GM10847 (cell line): ENCODE data around the gene NEGR1.

Experiments used
- POLR2A ChIP-seq: IDR thresholded peaks from 2 replicates; pipeline ENCODE4 v1.6.1; 2011; ENCODE audit not compliant: insufficient read length; ENCODE audit errors: extremely low read depth

Gene NEGR1

DNA sequence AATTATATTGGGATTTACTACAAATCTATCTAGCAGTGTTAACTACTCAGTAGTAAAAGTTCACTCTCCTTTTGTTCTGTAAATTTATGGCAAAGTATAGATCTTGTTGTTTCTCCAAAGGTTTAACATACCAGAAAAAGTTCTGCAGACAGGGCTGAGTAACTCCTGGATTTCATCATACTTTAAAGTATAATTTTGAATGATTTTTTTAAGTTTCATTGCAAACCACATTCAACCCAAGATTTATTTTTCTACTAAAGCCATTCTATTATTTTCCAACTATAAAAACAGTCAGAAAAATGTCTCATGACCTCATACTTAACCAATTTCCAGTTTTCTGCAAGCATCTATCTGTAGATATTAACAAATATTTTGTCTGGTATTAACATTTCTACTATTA lies 615.7 kb downstream of the NEGR1 start:
- TF ChIP-seq POLR2A: no peak

DNA sequence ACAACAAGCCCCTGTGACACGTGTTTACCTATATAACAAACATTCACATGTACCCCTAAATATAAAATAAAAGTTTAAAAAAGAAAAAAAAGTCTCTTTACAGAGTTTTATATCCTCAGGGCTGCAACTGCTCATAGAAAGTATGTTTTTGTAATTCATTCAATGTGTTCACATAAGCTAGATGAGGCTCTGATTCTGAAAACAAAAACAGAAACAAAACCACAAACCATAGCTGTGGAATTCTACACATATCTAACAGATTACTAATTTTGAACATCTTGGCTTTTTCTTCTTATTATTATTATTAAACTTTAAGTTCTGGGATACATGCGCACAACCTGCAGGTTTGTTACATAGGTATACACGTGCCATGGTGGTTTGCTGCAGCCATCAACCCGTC lies 621.9 kb downstream of the NEGR1 start:
- TF ChIP-seq POLR2A: no peak

DNA sequence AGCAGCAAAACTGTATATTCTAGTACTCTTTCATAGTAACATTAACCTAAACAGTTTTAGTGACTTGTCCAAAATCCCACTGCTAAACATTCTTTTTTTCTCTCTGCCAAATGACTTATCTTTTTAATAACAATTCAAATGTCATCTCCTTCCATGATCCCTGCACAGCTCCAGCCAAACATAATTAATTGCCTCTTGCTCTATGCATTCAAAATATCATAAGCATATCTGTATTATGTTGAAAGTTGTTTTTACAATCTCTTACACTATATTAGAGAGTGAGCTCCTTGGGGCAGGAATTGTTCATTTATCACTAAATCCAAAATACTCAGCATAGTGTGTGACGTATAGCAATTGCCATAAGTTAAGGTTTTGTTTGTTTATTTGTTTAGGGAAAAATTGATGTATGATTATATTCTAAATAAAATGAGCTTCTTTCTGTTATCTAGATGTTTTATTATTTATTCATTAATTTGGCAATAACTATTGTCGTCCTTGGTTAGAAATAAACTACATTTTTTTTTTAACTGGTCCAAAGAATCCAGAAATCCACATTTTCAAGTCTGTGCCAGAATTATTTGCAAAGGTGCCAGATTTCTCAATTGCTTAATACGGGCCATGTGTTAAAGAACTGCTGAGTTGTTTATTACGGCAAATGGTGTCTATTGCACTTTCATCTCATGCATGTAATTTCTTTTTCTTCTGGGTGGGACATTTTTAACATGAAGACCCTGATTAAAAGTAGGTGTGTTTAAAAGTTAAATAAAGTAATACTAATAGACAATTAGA lies 624.3 kb downstream of the NEGR1 start:
- TF ChIP-seq POLR2A: no peak

DNA sequence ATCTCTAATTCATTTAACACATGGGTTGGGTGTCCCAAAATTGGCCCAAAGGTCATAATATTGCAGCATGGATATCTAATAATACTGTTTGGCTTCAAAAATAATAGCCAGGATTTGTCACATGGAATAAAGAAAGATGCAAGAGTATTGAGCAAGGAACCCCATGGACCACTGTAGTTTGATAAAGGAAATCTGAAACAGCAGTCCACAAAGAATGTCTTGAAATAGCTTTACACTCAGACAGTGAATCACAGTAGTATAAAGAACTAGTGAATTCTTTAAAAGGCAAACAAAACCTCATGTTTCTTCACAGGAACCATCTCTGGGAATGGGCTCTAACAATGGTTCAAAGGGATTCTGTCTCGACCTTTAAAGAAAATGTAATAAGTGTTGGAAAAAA lies 625.4 kb downstream of the NEGR1 start:
- no peak for TF ChIP-seq POLR2A

DNA sequence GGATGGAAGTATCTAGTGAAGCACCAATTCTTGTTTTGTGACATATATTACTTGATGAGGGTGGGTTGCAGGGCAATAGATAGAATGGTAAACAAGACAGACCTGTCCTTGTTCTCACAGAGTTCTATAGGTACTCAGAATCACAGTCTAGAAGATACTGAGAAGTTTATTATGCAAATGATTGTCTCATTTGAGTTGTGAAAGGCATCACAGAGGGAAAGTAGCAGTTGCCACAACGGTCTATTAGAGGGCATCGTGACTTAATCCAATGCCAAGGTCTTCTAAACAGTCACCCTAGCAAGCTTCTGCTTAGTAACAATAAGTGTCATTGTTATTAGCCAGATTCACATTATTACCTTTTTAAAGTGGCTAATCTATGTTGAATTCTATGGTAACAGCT lies 626.7 kb downstream of the NEGR1 start:
- TF ChIP-seq POLR2A: no peak

DNA sequence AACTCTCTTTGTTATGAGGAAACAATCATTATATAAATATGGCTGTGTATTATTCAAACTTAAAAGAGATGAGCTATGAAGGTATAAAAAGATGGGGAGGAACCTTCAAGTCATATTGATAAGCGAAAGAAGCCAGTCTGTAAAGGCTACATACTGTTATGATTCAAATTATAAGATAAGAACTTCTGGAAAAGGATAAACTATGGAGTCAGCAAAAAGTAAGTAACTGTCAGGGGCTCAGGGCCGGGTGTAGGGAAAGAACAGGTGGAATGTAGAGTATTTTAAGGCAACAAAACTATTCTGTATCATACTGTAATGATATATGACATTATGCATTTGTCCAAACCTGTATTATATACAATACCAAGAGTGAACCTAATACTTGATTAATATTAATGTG lies 628.4 kb downstream of the NEGR1 start:
- no peak for TF ChIP-seq POLR2A

DNA sequence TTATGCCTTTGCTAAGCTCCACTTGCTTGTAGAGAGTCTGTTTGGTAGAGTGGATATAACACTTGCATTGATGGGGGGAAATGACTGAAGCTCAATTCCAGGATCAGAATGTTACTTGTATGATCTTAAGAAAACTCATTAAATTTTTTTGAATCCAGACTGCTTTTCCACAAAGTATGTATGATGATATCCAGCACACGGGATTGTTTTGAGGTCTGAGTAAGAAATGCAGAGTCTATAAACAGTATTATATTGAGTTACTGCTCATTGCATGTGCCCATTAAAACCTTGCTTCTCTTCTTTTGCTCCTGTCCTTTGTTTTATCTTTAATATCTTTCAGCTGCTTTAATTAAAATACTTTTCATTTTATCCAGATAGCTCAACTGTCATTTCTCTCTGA lies 631.1 kb downstream of the NEGR1 start:
- TF ChIP-seq POLR2A: no peak

DNA sequence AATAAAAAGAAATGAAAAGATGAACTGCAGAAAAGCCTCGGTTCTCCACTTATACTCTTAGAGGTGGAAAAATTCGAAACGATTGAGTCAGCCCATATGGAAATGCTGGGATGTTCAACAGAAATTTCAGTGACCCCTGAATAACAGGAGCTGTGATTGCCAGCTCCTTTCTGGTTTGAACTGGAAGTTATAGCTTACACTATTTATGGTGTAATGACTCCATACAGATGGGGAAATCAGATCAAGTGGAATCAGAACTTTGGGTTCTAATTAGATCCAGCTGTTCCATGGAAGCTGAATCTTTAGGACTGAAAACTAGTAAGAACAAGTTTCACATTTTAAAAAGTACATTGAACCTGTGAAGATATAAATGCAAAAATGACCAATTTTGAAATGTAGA lies 632.2 kb downstream of the NEGR1 start:
- TF ChIP-seq POLR2A: no peak

DNA sequence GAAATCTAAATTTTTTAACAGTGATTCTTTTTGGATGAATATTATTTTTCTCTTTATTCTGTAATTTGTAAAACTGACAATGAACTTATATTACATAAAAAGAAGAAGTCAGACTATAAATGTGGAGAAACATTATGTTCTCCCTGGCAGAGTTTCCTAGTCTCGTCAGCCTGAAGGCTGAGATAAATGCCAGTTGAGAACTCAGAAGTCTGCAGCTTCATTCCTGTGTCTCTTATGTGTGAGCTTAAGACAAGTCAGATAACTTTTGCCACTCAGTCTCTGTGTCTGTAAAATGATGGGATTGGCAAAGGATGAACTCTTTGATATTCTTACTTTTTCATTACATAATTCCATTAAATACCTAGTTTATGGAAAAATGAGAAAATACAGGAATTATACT lies 632.7 kb downstream of the NEGR1 start:
- TF ChIP-seq POLR2A: no peak

DNA sequence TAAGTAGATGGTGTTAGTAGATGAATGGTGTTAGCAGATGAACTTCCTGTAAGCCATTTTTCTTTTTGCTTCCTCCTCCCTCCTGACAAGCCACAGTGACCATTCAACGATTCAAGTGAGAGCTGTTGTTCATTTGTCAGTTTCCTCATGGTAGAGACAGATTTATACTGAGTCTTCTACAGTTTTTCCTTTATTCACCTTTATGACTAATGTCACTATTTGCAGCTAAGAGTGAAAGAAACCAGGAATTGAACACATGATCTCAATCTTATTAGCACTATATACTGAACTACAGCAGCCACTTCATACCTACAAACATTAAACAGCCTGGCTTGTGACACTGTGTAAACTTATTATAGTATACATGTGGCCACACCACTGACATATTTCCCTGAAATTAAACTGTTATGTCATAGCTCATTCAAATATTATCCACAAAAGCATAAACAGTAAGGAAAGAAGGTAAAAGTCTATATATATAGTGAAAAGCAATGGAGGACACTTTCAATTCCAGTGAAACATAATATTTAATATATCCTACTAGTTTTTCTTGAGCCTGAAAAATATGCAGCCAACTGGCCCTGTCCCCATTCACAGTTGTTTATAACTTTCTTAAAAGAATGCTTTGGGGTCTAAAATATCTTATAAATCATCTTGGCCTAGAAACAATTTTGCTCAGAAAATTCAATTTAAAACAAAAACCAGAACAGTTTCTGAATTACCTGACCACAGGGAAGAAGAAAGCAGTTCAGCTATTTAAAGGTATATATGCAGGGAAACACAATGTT lies 634.6 kb downstream of the NEGR1 start:
- no peak for TF ChIP-seq POLR2A

DNA sequence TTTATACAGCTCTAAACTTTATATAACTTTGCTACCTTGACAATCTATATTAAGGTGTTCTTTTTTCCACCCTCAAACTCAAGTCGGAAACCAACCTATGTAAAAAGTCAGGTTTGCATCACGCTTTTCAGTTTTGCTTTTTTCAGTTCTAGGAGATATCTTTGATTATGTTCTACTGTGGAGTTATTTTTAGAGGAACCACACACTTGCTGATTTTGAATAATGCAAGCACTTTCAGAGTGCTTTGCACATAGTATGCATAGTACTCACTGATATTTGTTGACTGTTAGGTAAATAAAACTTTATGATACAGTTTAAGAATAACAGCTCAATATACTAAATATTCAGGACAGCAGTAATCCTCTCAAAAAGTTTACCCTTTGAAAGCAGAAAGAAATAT lies 637.3 kb downstream of the NEGR1 start:
- TF ChIP-seq POLR2A: no peak

DNA sequence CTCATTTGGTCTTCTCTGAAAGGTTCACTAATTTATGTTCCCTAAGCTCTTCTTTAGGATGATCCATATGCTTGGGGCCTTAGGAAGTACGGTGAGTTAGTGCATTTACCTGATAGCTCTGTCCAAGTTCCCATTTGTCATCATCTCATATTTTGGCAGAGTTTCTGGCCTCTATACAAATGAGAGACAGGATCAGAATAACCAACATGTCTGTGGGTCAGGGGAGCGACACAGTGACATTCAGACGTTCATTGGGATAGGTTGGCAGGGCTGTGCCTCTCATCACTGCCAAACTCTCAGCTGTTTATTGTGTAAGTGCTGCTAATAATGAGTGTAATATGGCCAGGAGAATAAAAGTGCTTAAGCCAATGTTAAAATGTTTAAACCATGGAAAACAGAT lies 640.4 kb downstream of the NEGR1 start:
- no peak for TF ChIP-seq POLR2A

DNA sequence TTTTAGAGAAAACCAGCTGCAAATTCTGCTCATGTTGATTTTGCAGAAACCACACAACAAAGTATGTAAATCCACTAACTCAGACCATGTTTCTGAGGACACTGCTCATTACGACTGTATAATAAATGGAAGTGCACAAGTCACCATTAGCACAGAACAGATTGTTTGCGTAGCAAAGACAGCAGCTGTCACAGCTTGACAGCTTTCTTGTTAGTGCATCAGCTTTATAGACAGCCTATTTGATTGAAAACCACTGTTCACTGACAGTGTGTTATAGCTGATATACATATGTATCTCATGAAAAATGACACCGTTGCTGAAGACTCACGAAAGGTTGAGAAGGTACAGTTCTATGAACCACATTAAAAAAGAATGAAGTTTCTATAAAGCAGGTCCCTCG lies 641.3 kb downstream of the NEGR1 start:
- no peak for TF ChIP-seq POLR2A

DNA sequence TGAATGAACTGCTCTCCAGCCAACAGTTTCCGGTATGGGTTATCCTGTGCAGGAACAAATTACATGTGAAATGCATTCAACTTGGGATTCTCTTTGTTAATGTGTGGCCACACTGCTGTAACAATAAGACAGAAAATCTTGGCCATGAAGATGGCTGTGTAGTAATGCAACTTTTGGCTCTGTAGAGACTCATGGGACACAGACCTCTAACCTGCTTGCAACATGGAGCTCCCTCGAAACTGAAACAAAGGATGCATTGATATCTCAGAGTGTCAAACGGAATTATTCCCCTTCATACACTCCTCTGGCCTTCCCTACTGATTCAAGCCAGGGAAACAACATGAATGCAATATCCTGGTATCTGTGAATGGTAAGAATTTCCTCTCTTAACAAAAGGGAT lies 642.2 kb downstream of the NEGR1 start:
- TF ChIP-seq POLR2A: no peak

DNA sequence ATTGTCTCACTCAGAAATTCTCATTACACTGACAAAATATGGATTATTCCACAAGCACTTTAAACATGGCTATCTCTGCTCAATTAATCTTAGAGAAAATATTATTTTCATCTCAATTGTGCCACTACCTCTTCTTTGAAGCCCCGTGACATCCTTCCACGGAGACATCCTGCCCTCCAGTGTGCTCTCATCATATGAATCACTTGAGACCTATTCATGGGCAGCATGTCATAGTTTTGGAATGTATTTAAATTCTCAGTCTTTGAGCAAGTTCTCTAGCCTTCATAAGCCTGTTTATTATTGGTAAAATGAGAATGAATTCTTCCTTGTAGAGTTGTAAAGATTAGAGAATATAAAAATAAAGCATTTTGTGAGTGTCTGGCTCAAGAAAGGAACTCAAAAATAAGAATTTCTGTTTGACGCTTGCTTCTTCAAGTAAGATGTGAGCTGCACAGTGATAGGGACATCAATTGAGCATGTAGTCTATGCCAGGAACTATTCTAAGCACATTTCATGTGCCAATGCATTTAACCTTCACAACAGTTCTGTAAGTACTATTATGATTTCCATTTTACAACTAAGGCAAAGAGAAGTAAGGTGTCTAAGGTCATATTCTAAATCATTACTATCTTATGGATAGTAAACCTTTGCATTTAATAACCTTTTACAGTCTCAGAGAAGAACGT lies 644.1 kb downstream of the NEGR1 start:
- TF ChIP-seq POLR2A: no peak

DNA sequence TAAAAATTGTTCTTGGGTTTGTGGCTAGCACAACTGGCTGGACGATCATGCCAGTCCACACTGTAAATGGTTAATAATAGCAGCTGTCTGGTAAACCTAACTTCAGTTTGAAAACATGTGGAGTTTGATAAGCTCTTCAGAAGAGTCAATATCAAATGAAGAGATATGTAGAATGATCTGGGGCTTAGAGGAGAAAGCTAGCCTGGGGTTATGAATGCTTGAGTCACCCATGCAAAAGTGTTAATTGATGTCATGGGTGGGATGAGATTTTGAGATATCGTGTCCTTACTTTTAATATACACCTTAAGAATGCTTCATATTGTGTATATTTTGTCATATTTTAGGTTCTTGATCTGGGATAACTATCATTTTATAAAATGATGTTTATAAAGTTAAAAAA lies 646.8 kb downstream of the NEGR1 start:
- no peak for TF ChIP-seq POLR2A
